M059J (cell line): ENCODE data around the gene IL17RA. TPM values are rescaled to one million over a fixed set of nuclear protein-coding genes. Genes with fewer than 3 reads are reported as not detected.
A peak's percentile ranks its signal among the peaks of the same experiment; 100 is the strongest.

ENCODE experiments used
- DNase-seq: peaks from one replicate; pipeline ENCODE4 v3.0.0-alpha.2; 2012; ENCODE audit warnings: low read depth
- total RNA-seq: library from RNA; depleted of rRNA; stranded (reverse); fragments of >200 nt; shearing (Covaris generic); gene quantifications from 2 replicates; pipeline ENCODE4 v1.2.3, GENCODE V29; 2014

Gene IL17RA
- total RNA-seq, 1 experiment from 2014 or later, result 13.4 TPM

DNA sequence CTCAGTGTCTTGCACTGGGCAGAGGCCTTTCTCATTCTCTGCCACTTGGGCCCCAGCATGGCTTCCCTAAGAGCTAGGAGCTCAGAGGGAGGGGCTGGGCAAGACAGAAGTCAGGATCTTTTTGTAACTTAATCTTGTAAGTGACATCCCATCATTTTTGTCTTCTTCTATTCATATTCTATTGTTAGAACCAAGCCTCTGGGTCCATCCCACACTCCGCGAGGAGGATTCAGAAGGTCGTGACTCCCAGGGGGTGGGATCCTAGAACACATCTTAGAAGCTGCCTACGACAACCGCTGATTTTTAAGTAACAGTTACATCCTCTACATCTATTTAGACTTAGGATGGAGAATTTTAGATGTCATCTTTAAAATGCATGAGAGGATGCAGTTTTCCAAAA, 1.5 kb upstream of the IL17RA start:
- DNase-seq, result no peak

DNA sequence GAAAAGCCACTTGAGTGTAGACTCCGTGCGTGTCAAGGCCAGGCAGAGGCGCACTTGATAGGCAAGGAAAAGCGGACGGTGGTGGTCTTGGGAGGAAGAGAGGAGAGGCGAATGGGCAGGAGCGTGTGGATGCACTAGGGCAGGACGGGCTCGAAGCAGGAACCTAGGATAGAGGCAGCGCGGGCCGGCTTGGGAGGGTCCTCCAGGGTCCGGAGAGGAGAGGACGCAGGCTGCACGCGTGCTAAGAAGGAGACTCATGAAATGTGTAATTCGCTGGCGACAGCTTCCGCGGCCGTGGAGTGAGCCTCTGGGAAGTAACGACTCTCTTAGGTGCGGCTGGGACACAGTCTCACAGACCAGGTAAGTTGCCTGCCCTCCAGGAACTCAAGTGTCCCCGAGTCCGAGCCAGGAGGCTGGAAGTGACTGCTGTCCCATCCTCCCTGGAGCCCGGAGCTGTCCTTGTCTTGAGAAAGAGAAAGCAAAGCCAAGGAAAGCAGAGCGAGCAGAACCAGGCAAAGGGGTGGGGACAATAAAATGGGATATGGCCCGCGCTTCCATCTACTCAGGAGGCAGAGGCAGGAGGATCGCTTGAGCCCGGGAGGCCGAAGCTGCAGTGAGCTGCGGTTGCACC, 874 bp upstream of the IL17RA start:
- no peak for DNase-seq

DNA sequence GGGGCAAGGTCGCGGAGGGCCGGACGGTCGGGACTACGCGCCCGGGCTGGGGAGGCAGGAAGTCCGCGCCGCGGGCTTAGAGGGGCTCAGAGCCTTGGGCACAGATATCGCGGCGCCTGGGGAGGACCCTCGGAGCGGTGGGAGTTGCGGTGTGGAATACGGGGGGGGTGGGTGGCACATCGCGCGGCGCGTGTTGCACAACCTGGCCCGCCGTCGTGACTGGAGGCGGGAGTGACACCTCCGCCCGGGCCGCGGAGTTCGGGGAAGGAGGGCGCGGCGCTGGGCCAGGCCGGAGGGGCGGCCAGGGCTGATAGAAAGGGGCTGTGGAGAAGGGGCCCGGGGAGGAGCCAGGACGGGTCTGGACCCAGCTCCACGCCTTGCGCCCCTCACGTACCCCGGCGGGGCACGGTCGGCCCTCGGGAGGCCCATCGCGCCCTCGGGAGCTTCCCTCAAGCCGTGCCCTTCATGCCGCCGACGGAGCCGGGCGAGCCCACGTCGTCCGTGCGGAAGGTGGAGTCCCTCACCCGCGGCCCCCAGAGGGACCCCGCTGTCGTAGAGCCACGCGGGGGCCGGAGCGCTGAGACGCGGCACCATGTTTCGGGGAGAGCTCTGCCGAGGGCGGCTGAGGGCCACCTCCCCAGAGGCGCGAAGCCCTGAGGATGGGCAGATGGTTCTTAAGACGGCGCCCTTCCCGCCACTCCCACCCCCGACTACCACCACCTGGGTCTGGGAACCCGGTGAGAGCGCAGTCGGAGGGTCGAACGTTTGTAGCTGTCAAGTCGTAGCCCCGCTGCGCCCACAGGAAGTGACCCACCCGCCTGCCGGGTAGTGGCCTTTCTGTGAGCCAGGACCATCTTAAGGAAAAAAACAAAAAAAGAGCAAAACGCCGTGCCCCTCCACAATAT, 729 bp downstream of the IL17RA start:
- DNase-seq, result no peak

DNA sequence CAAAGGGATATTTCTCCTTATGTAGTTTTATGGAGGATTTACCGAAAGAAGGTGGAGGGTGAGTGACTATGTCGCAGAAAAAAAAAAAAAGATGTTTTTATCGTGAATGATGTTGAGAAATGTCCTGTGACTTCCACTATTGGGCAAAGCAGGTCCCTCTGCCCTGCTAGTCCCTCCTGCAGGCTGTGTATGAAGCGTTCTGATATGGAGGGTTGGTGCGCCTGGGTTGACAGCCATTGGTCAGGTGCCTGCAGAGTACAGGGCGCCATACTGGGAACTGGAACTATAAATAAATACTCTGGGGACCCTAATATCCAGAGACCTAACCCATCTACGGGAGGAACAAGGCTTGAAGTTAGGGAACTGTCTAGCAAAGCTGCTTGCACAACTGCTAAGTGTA, 1.5 kb downstream of the IL17RA start:
- no peak for DNase-seq

DNA sequence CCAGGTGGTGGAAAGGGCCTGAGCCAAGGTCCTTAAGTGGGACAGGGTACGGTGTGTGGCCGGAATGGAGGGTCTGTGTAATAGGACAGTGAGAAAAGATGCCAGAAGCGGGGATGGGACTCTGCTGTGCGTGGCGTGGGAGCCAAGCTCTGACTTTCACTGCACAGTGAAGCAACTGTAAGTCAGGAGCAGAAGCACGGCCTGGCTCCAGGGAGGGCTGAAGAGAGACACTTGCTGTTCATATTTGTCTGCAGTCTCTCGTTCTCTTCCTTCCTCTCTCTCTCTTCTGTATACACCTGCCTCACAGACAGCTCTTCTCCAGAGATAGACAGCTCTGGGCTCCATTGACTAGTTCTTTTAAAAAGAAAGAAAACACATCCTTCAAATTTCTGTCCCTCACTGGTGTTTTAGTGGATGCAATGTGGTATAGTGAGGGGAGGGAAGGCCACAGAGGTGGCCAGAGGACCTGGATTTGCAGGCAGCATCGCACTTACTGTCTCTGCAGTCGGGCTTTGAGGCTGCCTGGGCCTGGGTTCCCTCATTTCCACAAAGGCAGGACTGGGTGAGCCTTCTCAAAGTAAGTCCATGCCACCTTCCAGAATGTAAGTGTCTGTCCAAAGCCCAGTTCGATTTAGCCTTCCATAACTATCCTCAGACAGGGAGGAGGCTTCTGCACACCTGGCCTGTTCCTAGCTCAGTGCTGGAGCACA, 2.1 kb downstream of the IL17RA start:
- DNase-seq, result no peak

DNA sequence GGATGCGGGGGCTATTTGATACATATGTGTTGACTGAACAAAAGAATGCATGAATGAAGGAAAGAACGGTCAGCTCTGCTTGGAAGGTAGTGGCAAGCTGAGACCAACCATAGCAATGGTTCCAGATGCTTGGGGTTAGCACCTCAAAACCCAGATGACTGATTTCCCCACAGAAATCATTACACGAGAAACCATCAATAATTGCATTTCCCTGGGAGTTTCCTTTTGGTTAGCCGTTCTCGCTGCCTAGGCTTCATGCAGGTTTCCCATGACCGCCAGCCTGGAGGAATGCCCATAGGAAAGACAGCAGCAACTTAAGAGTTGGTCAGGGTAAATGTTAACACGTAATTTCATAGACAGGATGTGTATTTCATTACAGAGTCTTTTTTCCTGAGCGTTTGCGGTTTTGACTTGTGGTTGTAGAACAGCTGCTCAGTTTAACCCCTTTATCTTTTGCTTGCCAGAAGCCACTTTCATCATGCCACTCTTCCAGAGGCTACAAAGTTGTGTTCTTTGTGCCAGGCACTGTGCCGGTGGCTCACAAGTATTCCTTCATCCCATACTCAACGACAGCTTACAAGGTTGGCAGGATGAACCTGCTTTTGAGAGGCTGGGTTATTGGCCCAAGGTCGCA, 2.8 kb downstream of the IL17RA start:
- peak; percentile 11 for DNase-seq

DNA sequence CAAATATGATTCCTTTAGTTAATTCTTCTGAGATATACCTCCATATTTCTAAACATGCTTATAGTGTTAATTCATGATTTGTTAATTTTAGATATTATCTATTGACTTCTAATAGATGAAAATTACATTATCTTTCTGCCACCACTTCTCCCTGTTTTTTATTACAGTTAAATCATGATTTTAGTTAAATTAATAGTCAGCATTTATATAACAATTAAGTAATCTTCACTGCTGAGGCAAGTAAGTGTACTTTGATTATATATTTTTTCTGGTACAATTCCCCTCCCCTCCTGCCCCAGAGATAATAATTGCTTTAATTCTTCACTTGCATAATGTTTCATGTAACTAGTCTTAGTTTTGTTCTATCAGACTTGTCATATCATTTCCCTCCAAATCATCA, 5.8 kb downstream of the IL17RA start:
- DNase-seq, result no peak

DNA sequence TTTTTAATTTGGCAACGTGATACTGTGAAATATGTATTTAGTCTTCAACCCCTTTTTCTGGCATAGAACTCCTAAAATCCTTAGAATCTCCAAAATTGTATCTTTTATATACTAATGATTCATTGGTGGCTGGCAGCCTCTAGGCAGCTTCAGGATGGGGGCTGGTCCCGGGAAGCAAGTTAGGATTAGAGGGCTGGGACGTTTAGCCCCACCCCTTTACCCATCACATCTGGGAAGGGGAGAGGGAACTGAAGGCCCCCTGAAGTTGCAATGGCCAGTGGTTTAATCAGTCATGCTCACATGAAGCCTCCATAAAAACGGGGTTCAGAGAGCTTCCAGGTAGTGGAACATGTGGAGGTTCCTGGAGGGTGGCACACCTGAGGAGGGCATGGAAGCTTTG, 7.1 kb downstream of the IL17RA start:
- no peak for DNase-seq

DNA sequence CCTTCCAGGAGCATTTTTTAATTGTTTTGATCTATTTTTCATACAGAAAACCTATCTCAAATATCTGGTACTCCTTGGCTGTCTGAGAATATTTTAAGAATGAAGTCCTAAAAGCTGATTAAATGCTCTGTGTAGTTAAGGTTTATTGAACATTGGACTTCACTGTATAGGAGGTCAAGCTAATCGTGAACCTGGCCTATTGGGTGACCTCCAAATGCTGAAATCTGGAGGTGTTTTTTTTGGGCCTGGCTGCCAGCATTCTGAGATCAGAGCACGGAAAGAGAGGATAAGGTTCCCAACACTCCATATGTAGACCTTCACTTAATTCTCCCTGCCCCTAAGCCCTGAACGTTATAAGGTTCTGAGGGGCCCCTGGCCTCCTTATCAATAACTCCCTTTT, 8.3 kb downstream of the IL17RA start:
- DNase-seq, result no peak

DNA sequence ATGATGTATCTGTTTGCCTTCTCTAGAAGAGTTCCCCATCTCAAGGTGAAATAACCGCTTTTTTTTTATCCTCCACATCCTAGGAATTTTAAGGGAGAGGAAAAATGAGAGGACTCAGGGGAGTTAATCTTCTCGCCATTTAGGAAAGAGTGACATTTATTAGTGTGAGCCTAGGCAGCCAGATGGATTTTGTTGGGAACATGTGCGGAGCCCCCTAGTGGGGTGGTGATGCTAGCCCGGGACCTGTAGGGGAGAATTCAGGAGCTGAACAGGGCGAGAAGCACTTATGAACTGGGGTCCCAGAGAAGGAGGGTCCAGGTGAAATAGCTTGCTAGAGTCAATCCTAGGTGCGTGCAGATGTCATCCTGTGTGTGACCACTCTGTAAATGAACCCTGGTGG, 10.7 kb downstream of the IL17RA start:
- no peak for DNase-seq

DNA sequence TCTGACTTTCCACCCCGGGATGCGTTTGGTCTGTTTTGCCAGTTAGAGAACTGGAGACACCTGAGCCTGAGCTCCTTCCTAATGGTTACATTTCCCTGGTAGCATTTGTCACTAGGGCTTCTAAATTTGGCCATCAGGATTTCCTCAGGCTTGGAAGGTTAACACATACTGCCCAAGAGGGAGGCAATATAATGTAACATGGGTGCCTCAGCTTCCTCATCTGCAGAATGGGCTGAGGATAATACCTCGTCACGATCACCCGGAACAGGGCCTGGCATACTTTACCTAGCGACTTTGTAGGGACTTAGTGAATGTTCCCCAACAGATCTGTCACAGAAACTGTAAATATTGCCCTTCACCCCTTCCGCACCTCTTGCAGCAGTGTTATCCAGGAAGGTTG, 11.3 kb downstream of the IL17RA start:
- DNase-seq, result no peak

DNA sequence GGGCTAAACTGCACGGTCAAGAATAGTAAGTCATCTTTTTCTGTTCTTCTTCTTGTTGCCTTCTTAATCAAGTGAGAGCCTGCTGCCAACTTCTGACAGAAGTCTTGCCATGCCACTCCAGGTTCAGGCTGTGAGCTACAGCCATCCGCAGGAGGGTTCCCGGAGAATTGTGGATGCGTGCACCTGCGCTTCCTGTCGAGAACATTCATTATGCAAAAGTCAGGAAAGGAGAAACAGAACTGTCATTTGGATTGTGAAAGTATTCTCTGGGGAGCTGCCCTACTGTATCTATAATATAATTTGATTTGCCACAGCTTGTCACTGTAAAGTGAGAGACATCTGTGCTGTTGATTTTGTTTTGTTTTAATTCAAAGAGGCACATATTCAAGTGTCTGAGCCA, 12.3 kb downstream of the IL17RA start:
- no peak for DNase-seq

DNA sequence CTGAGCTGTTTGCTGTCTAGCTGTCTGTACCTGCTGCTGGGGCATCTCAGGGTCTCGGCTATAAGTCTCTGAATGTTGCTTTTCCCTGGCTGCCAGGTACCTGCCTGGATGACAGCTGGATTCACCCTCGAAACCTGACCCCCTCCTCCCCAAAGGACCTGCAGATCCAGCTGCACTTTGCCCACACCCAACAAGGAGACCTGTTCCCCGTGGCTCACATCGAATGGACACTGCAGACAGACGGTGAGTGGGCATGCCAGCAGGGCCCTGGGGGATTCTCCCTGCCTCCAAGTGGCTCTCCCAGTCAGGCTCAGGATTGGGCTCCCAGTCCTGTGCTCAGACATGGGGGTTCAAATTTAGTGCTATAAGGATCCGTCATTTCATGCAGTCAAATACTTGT, 12.9 kb downstream of the IL17RA start:
- DNase-seq, result no peak

DNA sequence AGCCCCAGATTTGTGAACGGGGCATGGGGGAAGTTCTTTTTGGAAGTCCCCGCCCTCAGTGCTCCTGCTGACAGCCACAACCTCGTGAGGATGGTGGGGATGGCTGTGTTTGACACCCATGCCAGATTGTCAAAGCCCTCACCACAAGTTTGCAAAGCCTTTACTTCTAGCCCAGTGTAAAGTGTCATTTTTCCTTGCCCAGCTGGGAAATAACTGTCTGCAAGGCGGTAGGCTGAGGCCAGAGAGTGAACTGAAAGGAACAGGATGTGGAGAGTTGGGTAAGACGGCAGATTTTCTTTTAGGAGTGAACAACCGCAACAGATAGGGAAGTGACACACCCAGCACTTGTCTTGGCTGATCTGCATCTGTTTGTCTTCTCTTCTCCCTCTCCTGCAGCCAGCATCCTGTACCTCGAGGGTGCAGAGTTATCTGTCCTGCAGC, 13.6 kb downstream of the IL17RA start:
- DNase-seq, result no peak

DNA sequence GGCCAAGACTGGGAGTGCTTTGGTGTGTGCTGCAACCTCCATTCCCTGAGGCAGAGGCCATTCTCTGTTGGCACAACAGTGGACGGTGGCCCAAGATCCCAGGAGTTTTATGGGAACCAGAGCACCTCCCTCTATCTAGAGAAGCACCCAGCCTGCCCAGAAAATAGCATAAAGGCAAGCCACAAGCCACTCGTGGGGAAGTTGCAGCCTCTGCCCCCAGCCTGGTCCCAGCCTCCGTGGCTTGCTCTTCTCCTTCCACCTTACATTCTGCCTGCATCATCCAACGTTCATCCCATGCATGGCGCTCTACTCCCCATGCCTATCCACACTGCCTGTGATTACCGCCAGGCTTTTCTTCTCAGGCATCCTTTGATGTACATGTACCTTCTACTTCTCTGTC, 15.8 kb downstream of the IL17RA start:
- DNase-seq, result no peak

DNA sequence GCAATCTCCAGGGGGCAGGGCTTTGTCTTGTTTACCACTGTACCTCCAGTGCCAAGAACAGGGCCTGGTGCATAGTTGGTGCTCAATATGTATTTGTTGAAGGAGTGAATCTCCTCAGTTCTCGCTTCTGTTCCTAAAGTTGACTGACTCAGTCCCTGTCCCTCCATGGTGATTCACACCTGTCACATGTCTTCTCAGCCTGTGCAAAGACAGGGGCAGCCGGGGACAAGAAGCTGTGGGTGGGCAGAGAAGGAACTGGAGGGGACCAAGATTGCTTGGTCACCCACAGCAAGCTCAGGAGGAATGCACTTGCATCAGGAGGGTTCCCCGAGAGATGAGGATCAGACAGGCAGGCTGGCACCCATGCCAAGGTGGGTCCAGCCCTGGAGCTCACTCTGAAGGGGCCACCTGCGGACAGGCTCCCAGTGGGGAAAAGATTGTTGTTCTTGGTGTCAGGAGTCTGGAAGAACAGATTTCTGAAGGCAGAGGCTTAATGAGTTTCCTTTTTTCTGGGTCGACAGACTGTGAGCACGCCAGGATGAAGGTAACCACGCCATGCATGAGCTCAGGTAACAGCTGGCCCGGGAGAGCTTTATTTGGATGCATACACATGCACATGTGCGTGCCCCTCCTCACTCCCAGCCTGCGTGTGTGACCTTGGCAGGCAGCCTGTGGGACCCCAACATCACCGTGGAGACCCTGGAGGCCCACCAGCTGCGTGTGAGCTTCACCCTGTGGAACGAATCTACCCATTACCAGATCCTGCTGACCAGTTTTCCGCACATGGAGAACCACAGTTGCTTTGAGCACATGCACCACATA, 16.9 kb downstream of the IL17RA start:
- no peak for DNase-seq

DNA sequence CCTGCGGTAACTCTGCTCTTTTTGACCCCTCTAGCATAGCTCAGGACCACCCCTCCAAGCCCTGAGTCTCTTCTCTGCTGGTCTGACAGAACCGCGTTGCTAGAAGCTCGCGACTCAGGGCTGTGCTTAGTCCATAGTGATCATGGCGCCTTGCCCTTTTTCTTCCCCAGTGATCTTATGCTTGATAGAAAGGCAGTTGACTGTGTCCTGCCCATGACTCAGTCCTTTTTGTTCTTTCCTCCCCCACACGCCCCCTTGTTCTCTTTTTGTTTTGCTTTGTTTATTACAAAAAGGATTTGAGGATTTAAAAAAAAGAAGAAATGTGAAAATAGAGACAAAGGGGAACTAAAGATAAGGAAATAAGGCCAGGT, 17.5 kb downstream of the IL17RA start:
- DNase-seq, result no peak

DNA sequence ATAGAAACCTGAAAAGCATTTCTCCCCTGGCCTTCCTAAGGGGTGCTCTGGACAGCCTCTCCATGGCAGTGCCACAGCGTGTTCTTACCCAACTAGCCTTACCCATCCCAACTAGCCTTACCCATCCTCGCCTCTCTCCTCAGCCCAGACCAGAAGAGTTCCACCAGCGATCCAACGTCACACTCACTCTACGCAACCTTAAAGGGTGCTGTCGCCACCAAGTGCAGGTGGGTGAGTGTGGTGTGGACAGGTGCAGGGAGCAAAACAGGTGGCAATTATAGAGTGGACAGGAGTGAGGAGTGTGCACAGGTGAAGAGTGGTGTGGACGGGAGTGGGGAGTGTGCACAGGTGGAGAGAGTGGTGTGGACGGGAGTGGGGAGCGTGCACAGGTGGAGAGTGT, 18.6 kb downstream of the IL17RA start:
- no peak for DNase-seq

DNA sequence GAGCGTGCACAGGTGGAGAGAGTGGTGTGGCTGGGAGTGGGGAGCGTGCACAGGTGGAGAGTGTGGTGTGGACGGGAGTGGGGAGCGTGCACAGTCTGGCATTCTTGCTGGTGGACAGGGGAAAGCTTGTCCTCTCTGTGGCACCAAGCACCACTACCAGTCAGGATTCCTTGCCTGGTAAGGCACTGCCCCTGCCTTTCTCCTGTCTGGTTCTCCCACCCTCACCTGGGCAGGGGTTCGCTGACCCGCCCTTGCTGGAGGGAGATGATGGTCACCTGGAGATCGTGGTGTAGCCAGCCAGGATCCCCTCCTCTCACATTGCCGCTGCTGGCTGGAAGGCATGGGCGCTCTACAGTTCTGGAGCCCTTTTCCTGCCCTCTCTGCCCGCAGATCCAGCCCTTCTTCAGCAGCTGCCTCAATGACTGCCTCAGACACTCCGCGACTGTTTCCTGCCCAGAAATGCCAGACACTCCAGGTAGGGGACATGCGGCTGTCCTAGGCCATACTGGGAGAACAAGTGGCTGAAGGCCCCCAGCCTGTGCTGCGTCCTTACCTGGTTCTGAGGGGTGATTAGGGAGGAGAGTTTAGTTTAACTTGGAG, 19.6 kb downstream of the IL17RA start:
- no peak for DNase-seq

DNA sequence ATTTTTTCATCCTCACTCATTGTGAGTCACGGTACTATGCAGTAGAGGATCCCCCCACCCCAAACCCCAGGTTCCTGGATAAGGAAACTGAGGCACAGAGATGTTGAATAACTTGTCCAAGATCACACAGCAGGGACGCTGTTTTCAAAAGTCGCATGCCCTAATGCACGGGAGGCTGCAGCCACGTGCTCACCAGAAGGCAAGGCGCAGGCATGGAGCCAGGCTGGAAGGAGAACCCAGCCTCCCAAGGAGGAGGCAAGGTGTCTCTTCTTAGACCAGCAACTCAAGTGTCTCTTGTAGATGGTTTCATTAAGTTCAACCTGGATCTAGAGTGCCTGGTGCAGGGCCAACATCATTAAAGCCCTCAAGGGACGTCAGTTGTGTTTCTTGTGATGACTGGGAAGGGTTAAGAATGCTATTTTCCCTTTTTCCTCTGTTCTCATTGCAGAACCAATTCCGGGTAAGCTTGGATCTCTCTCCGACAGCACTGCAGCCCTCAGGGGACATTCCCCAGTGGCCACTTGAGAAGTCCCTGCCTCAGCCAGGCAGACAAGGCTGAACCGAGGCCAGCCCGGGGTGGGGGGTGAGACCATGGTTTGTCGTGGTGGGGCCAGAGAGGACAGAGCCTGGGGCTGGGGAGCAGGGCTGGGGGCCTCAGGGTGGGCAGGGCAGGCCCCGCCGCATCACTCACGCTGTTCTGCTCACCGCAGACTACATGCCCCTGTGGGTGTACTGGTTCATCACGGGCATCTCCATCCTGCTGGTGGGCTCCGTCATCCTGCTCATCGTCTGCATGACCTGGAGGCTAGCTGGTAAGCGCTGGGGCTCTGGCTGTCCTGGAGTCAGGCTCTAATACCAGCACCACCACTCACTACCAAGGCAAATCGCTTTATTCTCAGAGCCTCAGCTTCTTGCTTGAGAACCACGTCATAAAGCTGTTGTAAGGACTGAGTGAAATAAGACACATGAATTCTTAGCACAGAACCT, 20.6 kb downstream of the IL17RA start:
- DNase-seq, result no peak
